IMR-90 (cell line): ENCODE data around the gene IQCE. TPM values are rescaled to one million over a fixed set of nuclear protein-coding genes. Genes with fewer than 3 reads are reported as not detected.

ENCODE experiments used
- ATAC-seq: fragments of 200-7000 bp; cut with Tn5 transposase; 2 replicates; pipeline ENCODE4 v1.9.1; 2020; ENCODE audit warnings: low read depth, mild to moderate bottlenecking, moderate library complexity
- BruUV-seq: library from RNA; stranded (reverse); fragments of 400-500 nt; replicated peaks from 2 replicates; lab custom pipeline; 2021; lab: Mats Ljungman, UMichigan
- CTCF ChIA-PET: fragments of 300-600 bp; formaldehyde crosslinking; extraction: SDS; loops from one replicate; lab custom pipeline; 2021; ENCODE audit warnings: antibody characterized with exemption; lab: Yijun Ruan, JAX
- POLR2A ChIA-PET: fragments of 300-600 bp; sonication (Branson Sonifier 250); formaldehyde crosslinking; loops from one replicate; lab custom pipeline; 2022; ENCODE audit warnings: antibody characterized with exemption; ENCODE audit not compliant: unreplicated experiment; lab: Charles Lee
- DNase-seq: peaks from one replicate; pipeline ENCODE4 v3.0.0; 2013
- H2AFZ ChIP-seq: replicated peaks from 2 replicates; pipeline ENCODE3; 2013; ENCODE audit warnings: low read length, mild to moderate bottlenecking; ENCODE audit not compliant: poor library complexity
- H2AK5ac ChIP-seq: 2 replicates; pipeline ENCODE4 v1.6.1; 2013; ENCODE audit warnings: low read depth, low read length, inconsistent platforms
- H2AK9ac ChIP-seq: replicated peaks from 2 replicates; pipeline ENCODE3; 2013; ENCODE audit warnings: mild to moderate bottlenecking, low read depth, low read length, moderate library complexity; ENCODE audit not compliant: poor library complexity
- H2BK120ac ChIP-seq: 2 replicates; pipeline ENCODE4 v1.6.1; 2013; ENCODE audit warnings: low read depth, low read length, inconsistent platforms
- H2BK15ac ChIP-seq: 3 replicates; pipeline ENCODE4 v1.6.1; 2013; ENCODE audit warnings: low read depth, low read length, inconsistent platforms
- H2BK20ac ChIP-seq: 2 replicates; pipeline ENCODE4 v1.6.1; 2013; ENCODE audit warnings: low read depth, mild to moderate bottlenecking, inconsistent platforms, low read length, moderate library complexity
- H2BK5ac ChIP-seq: 2 replicates; pipeline ENCODE4 v1.6.1; 2013; ENCODE audit warnings: mild to moderate bottlenecking, low read depth, low read length, inconsistent platforms; ENCODE audit not compliant: poor library complexity, severe bottlenecking
- H3K14ac ChIP-seq: replicated peaks from 2 replicates; pipeline ENCODE4 v1.6.1; 2013; ENCODE audit warnings: low read depth, low read length, inconsistent platforms
- H3K18ac ChIP-seq: 2 replicates; pipeline ENCODE4 v1.6.1; 2013; ENCODE audit warnings: low read depth, low read length, control low read depth
- H3K23ac ChIP-seq: 2 replicates; pipeline ENCODE4 v1.6.1; 2013; ENCODE audit warnings: low read depth, low read length, inconsistent platforms
- H3K27ac ChIP-seq: 2 replicates; pipeline ENCODE4 v1.5.1; 2013; ENCODE audit warnings: mild to moderate bottlenecking, control low read depth, low read length; ENCODE audit not compliant: insufficient read depth
- H3K27me3 ChIP-seq: 2 replicates; pipeline ENCODE4 v1.6.1; 2013; ENCODE audit warnings: low read length; ENCODE audit not compliant: control insufficient read depth, insufficient read depth
- H3K36me3 ChIP-seq: 2 replicates; pipeline ENCODE4 v1.6.1; 2013; ENCODE audit warnings: low read length, mixed read lengths; ENCODE audit not compliant: control insufficient read depth, insufficient read depth
- H3K4ac ChIP-seq: 2 replicates; pipeline ENCODE4 v1.6.1; 2013; ENCODE audit warnings: low read depth, low read length, inconsistent platforms
- H3K4me1 ChIP-seq: 2 replicates; pipeline ENCODE4 v1.6.1; 2013; ENCODE audit warnings: low read length, mixed read lengths; ENCODE audit not compliant: control insufficient read depth, insufficient read depth
- H3K4me2 ChIP-seq: 2 replicates; pipeline ENCODE4 v1.6.1; 2013; ENCODE audit warnings: low read depth, mild to moderate bottlenecking, control low read depth, low read length, moderate library complexity
- H3K4me3 ChIP-seq: 2 replicates; pipeline ENCODE4 v1.5.1; 2013; ENCODE audit warnings: low read depth, mild to moderate bottlenecking, control low read depth, low read length, moderate library complexity; ENCODE audit not compliant: insufficient read depth
- H3K56ac ChIP-seq: 2 replicates; pipeline ENCODE4 v1.6.1; 2013; ENCODE audit warnings: low read length, inconsistent platforms; ENCODE audit not compliant: insufficient read depth; ENCODE audit errors: extremely low read depth
- H3K79me1 ChIP-seq, 2 experiments: 2 replicates each; pipeline ENCODE4 v1.6.1; 2013; ENCODE audit warnings: low read length in 2 of 2, inconsistent platforms in 1 of 2, low read depth in 1 of 2
- H3K9ac ChIP-seq: 2 replicates; pipeline ENCODE4 v1.6.1; 2013; ENCODE audit warnings: low read depth, low read length, control low read depth
- H3K9me1 ChIP-seq: 2 replicates; pipeline ENCODE4 v1.6.1; 2013; ENCODE audit warnings: low read length, inconsistent platforms; ENCODE audit not compliant: insufficient read depth
- H3K9me3 ChIP-seq: 2 replicates; pipeline ENCODE4 v1.6.1; 2013; ENCODE audit warnings: low read length; ENCODE audit not compliant: control insufficient read depth, insufficient read depth
- H4K20me1 ChIP-seq: 2 replicates; pipeline ENCODE4 v1.6.1; 2013; ENCODE audit warnings: low read length, inconsistent platforms; ENCODE audit not compliant: insufficient read depth
- H4K5ac ChIP-seq: 2 replicates; pipeline ENCODE4 v1.6.1; 2013; ENCODE audit warnings: mild to moderate bottlenecking, low read depth, low read length, control low read depth
- H4K8ac ChIP-seq, 2 experiments: 2 replicates each; pipeline ENCODE4 v1.6.1; 2013; ENCODE audit warnings: low read depth in 2 of 2, low read length in 2 of 2, control low read depth in 1 of 2, inconsistent platforms in 1 of 2
- H4K91ac ChIP-seq: 2 replicates; pipeline ENCODE4 v1.6.1; 2013; ENCODE audit warnings: low read depth, low read length, inconsistent platforms; ENCODE audit not compliant: insufficient read depth
- MAZ ChIP-seq: IDR thresholded peaks from 2 replicates; pipeline ENCODE4 v1.6.1; 2012; ENCODE audit warnings: low read depth, mild to moderate bottlenecking, low read length, improper control_type of control experiment, moderate library complexity, borderline replicate concordance
- NFE2L2 ChIP-seq: fragments of 150-350 bp; IDR thresholded peaks from 2 replicates; pipeline ENCODE4 v1.6.1; 2016; ENCODE audit warnings: low read depth, mild to moderate bottlenecking, low read length
- WGBS, 2 experiments: methylation state at CpG; one replicate each; pipeline versions ENCODE4 v1.1.5 to v1.1.7; 2013; ENCODE audit warnings: missing lambda C conversion rate in 2 of 2; ENCODE audit not compliant: insufficient read length in 1 of 2; ENCODE audit errors: extremely low coverage in 2 of 2; 5-methylcytosine and 5-hydroxymethylcytosine counted together
- dilution Hi-C: fragments of 300-500 bp; cut with HindIII; formaldehyde crosslinking; loops from one replicate; pipeline ENCODE4 v1.14.3; 2018; ENCODE audit warnings: low sequenced_read_pairs; ENCODE audit not compliant: unreplicated experiment
- in situ Hi-C: fragments of 300-500 bp; cut with MboI; formaldehyde crosslinking; loops from 3 replicates; pipeline ENCODE4 v1.14.3; 2019; ENCODE audit warnings: low sequenced_read_pairs, inconsistent platforms, mixed read lengths
- intact Hi-C: fragments of 100-400 bp; cut with micrococcal nuclease; formaldehyde crosslinking; loops from 2 replicates; pipeline ENCODE4 v1.10.0; 2022
- polyA plus RNA-seq, 3 experiments: library from polyadenylated mRNA; depleted of rRNA; stranded (reverse); fragments of >200 nt; gene quantifications; 2 replicates each; pipeline ENCODE4 v1.2.3, GENCODE V29; 2012; ENCODE audit warnings: low replicate concordance in 1 of 3
- total RNA-seq: library from RNA; depleted of rRNA; stranded (reverse); fragments of >200 nt; gene quantifications from 2 replicates; pipeline ENCODE4 v1.2.3, GENCODE V29; 2012

The IQCE gene
- total and polyA plus RNA-seq, 2 of the 4 experiments (the other 2 are of a cell fraction) = 5.0 to 6.3 TPM

GRCh38 chr7:2510909-2511768, 47.6 kb upstream of the IQCE start:
- no peaks in the 10 kb centered on the region for H3K36me3 ChIP-seq
- no peaks in the 10 kb centered on the region for H4K20me1 ChIP-seq
- WGBS, 2 experiments = 86% methylated on average over 1 of the region's 27 CpGs; no CpG with 5 or more reads in 1 of the 2 experiments
- H3K4me3 ChIP-seq = no peak overlapping the region
- H3K18ac ChIP-seq = no peak overlapping the region
- H3K14ac ChIP-seq = no peak overlapping the region
- intact Hi-C loops = no loop called here
- no peak overlapping the region for H3K4me2 ChIP-seq
- dilution Hi-C loops = no loop called here
- no peak for TF ChIP-seq NFE2L2
- no peak for TF ChIP-seq MAZ
- BruUV-seq = no TSS peak
- H3K9me3 ChIP-seq = no peaks in the 10 kb centered on the region
- no peaks in the 10 kb centered on the region for H3K79me1 ChIP-seq
- no peak overlapping the region for H3K9ac ChIP-seq
- H3K9me1 ChIP-seq = no peaks in the 10 kb centered on the region
- ChIA-PET POLR2A (no interaction called here), CTCF (no interaction called here)
- H2BK120ac ChIP-seq = no peak overlapping the region
- no peak overlapping the region for H2BK5ac ChIP-seq
- H3K27ac ChIP-seq = no peak overlapping the region
- no peak for DNase-seq
- no peak overlapping the region for H4K91ac ChIP-seq
- in situ Hi-C loops = no loop called here
- H3K27me3 ChIP-seq = peaks cover 1% of the 10 kb centered on the region; the same call in 1 of the 2 replicates
- no peak overlapping the region for H2BK15ac ChIP-seq
- no peak overlapping the region for H4K8ac ChIP-seq
- H2BK20ac ChIP-seq = no peak overlapping the region
- H2AK9ac ChIP-seq = peak overlapping the region; percentile 15
- H3K4ac ChIP-seq = no peak overlapping the region
- H3K23ac ChIP-seq = no peak overlapping the region
- no peak overlapping the region for H2AK5ac ChIP-seq
- no peak for ATAC-seq
- H3K56ac ChIP-seq = no peak overlapping the region
- H3K4me1 ChIP-seq = peaks cover 8% of the 10 kb centered on the region
- H2AFZ ChIP-seq = no peak overlapping the region
- H4K5ac ChIP-seq = no peak overlapping the region
